ENCODE results near the gene FREM1.

FREM1 gene

GRCh38 chr9:14748373-14748772 is 161.9 kb downstream of the FREM1 start:
- no peak for DNase-seq

GRCh38 chr9:14747111-14747510 is 163.1 kb downstream of the FREM1 start:
- DNase-seq, result no peak

GRCh38 chr9:14746626-14747025 is 163.6 kb downstream of the FREM1 start:
- DNase-seq, result no peak

GRCh38 chr9:14744768-14745167 is 165.5 kb downstream of the FREM1 start:
- DNase-seq, result no peak

- DNase-seq, result no peak
These were observed 168.9 kb downstream of the FREM1 start for GRCh38 chr9:14741369-14741768.

- no peak for DNase-seq
These were observed 177.1 kb downstream of the FREM1 start for GRCh38 chr9:14733133-14733532.

- DNase-seq, result no peak
These were observed 178.8 kb downstream of the FREM1 start for GRCh38 chr9:14731294-14731981.

GRCh38 chr9:14730461-14730898 is 179.7 kb downstream of the FREM1 start:
- DNase-seq, result no peak

GRCh38 chr9:14723301-14723700 is 186.9 kb downstream of the FREM1 start:
- no peak for DNase-seq

GRCh38 chr9:14722391-14723035 is 187.7 kb downstream of the FREM1 start, which contains the start of gene CER1:
CER1 (minus strand) TSS chr9:14722733; CDS start chr9:14722672, 61 bp downstream.
- no peak for DNase-seq

GRCh38 chr9:14719231-14719923 is 190.9 kb downstream of the FREM1 start:
- DNase-seq, result no peak

GRCh38 chr9:14715102-14715501 is 195.1 kb downstream of the FREM1 start:
- DNase-seq, result no peak

GRCh38 chr9:14713187-14713767 is 197.0 kb downstream of the FREM1 start:
- no peak for DNase-seq

GRCh38 chr9:14710804-14711203 is 199.4 kb downstream of the FREM1 start:
- DNase-seq, result no peak

- DNase-seq, result no peak
These were observed 203.6 kb downstream of the FREM1 start for GRCh38 chr9:14706530-14707140.

- DNase-seq, result no peak
These were observed 205.1 kb downstream of the FREM1 start for GRCh38 chr9:14705079-14705478.

- no peak for DNase-seq
These were observed 205.9 kb downstream of the FREM1 start for GRCh38 chr9:14704281-14704680.

- DNase-seq, result no peak
These were observed 208.0 kb downstream of the FREM1 start for GRCh38 chr9:14702200-14702720.

- peak; percentile 60 for DNase-seq
These were observed 216.9 kb downstream of the FREM1 start, which contains the start of gene ZDHHC21 for GRCh38 chr9:14693251-14693861. ZDHHC21 (minus strand) TSS chr9:14693432; CDS start chr9:14674340, 19,092 bp downstream.

GRCh38 chr9:14692470-14693250 is 217.6 kb downstream of the FREM1 start:
- DNase-seq, result peak; percentile 15

Measured in midbrain (tissue), 1 donor.